ENCODE results near the gene CEMIP.
A peak's percentile ranks its signal among the peaks of the same experiment; 100 is the strongest.
"Not testable (repeated sequence)": the region's sequence is repeated elsewhere in the genome, so short reads cannot be mapped to it uniquely, and the experiment has no call there.

Gene CEMIP

GRCh38 chr15:80761754-80762153 lies 17.4 kb upstream of the CEMIP start:
- no peak for DNase-seq (ENCODE audit: low spot score)

GRCh38 chr15:80763235-80763634 lies 15.9 kb upstream of the CEMIP start:
- DNase-seq (ENCODE audit: low spot score): not testable (repeated sequence)

GRCh38 chr15:80764535-80764934 lies 14.6 kb upstream of the CEMIP start:
- DNase-seq (ENCODE audit: low spot score): no peak

GRCh38 chr15:80766275-80766674 lies 12.9 kb upstream of the CEMIP start:
- no peak for DNase-seq (ENCODE audit: low spot score)

GRCh38 chr15:80768158-80768557 lies 11.0 kb upstream of the CEMIP start:
- DNase-seq (ENCODE audit: low spot score): no peak

GRCh38 chr15:80769153-80769828 lies 9.9 kb upstream of the CEMIP start:
- no peak for DNase-seq (ENCODE audit: low spot score)

GRCh38 chr15:80769829-80770705 lies 9.1 kb upstream of the CEMIP start:
- no peak for DNase-seq (ENCODE audit: low spot score)

- DNase-seq (ENCODE audit: low spot score): no peak
Measured at GRCh38 chr15:80773122-80773551, 6.0 kb upstream of the CEMIP start.

- DNase-seq (ENCODE audit: low spot score): no peak
Measured at GRCh38 chr15:80773792-80774352, 5.3 kb upstream of the CEMIP start.

- no peak for DNase-seq (ENCODE audit: low spot score)
Measured at GRCh38 chr15:80774486-80774885, 4.7 kb upstream of the CEMIP start.

GRCh38 chr15:80775338-80775737 lies 3.8 kb upstream of the CEMIP start:
- DNase-seq (ENCODE audit: low spot score): no peak

GRCh38 chr15:80776420-80777045 lies 2.6 kb upstream of the CEMIP start:
- DNase-seq (ENCODE audit: low spot score): peak; percentile 83

GRCh38 chr15:80777137-80777536 lies 2.0 kb upstream of the CEMIP start:
- DNase-seq (ENCODE audit: low spot score): no peak

GRCh38 chr15:80777826-80778620 lies 1.1 kb upstream of the CEMIP start:
- no peak for DNase-seq (ENCODE audit: low spot score)

- no peak for DNase-seq (ENCODE audit: low spot score)
Measured at GRCh38 chr15:80778621-80778963, 578 bp upstream of the CEMIP start.

- DNase-seq (ENCODE audit: low spot score): peak; percentile 29
Measured at GRCh38 chr15:80779658-80780415, 667 bp downstream of the CEMIP start.

- DNase-seq (ENCODE audit: low spot score): no peak
Measured at GRCh38 chr15:80780416-80781221, 1.4 kb downstream of the CEMIP start.

GRCh38 chr15:80783260-80783659 lies 4.1 kb downstream of the CEMIP start:
- DNase-seq (ENCODE audit: low spot score): no peak

- DNase-seq (ENCODE audit: low spot score): no peak
Measured at GRCh38 chr15:80785335-80785734, 6.2 kb downstream of the CEMIP start.

GRCh38 chr15:80785811-80786354 lies 6.7 kb downstream of the CEMIP start:
- no peak for DNase-seq (ENCODE audit: low spot score)
